IMR-90 (cell line): ENCODE results near the gene KRTAP9-2.

ENCODE experiments used
- BHLHE40 ChIP-seq: fragments of 150-350 bp; IDR thresholded peaks from 2 replicates; pipeline ENCODE4 v1.6.1; 2016; ENCODE audit warnings: mild to moderate bottlenecking, low read depth, low read length
- CEBPB ChIP-seq: IDR thresholded peaks from 2 replicates; pipeline ENCODE4 v1.6.1; 2012; ENCODE audit warnings: low read depth, low read length, improper control_type of control experiment
- CTCF ChIP-seq: conservative IDR thresholded peaks from 2 replicates; pipeline ENCODE4 v1.5.1; 2012; ENCODE audit warnings: mild to moderate bottlenecking, low read depth, low read length, improper control_type of control experiment
- ELK1 ChIP-seq: fragments of 150-350 bp; IDR thresholded peaks from 2 replicates; pipeline ENCODE4 v1.6.1; 2016; ENCODE audit warnings: low read depth, mild to moderate bottlenecking, low read length, moderate library complexity, borderline replicate concordance
- FOS ChIP-seq: fragments of 150-350 bp; IDR thresholded peaks from 2 replicates; pipeline ENCODE4 v1.6.1; 2016; ENCODE audit warnings: low read depth, low read length
- MAFK ChIP-seq: IDR thresholded peaks from 2 replicates; pipeline ENCODE4 v1.6.1; 2012; ENCODE audit warnings: low read depth, low read length, improper control_type of control experiment
- MAZ ChIP-seq: IDR thresholded peaks from 2 replicates; pipeline ENCODE4 v1.6.1; 2012; ENCODE audit warnings: low read depth, mild to moderate bottlenecking, low read length, improper control_type of control experiment, moderate library complexity, borderline replicate concordance
- MXI1 ChIP-seq: IDR thresholded peaks from 2 replicates; pipeline ENCODE4 v1.6.1; 2012; ENCODE audit warnings: low read depth, mild to moderate bottlenecking, low read length, moderate library complexity, borderline replicate concordance
- POLR2A ChIP-seq: IDR thresholded peaks from 2 replicates; pipeline ENCODE4 v1.6.1; 2012; ENCODE audit warnings: mild to moderate bottlenecking, low read depth, low read length
- RAD21 ChIP-seq: IDR thresholded peaks from 2 replicates; pipeline ENCODE4 v1.6.1; 2012; ENCODE audit warnings: low read length, improper control_type of control experiment
- SMC3 ChIP-seq: fragments of 150-350 bp; IDR thresholded peaks from 2 replicates; pipeline ENCODE4 v1.6.1; 2016; ENCODE audit warnings: low read depth, mild to moderate bottlenecking, antibody characterized with exemption, low read length, moderate library complexity
- USF2 ChIP-seq: fragments of 150-350 bp; IDR thresholded peaks from 2 replicates; pipeline ENCODE4 v1.6.1; 2017; ENCODE audit warnings: mild to moderate bottlenecking, antibody characterized with exemption, low read length, low read depth

GRCh38 chr17:41256291-41256685, 29.8 kb downstream of the KRTAP9-2 start:
- no peak for TF ChIP-seq POLR2A
- no peak for TF ChIP-seq SMC3
- TF ChIP-seq MXI1: no peak
- no peak for TF ChIP-seq CTCF
- TF ChIP-seq CEBPB: no peak
- no peak for TF ChIP-seq RAD21
- no peak for TF ChIP-seq ELK1
- TF ChIP-seq FOS: no peak
- no peak for TF ChIP-seq MAFK
- no peak for TF ChIP-seq MAZ
- TF ChIP-seq USF2: no peak
- no peak for TF ChIP-seq BHLHE40
